HepG2 (cell line): Measurements from ENCODE around the gene LYRM4. TPM values are rescaled to one million over a fixed set of nuclear protein-coding genes. Genes with fewer than 3 reads are reported as not detected.

Experiments
- ARID3A ChIP-seq: IDR thresholded peaks from 2 replicates; pipeline ENCODE4 v1.6.1; 2012; ENCODE audit warnings: low read depth, low read length, improper control_type of control experiment
- BCL6 ChIP-seq: IDR thresholded peaks from 2 replicates; pipeline ENCODE4 v1.6.1; 2016; ENCODE audit warnings: missing genetic modification reagents, missing compliant biosample characterization
- BHLHE40 ChIP-seq: IDR thresholded peaks from 2 replicates; pipeline ENCODE4 v1.6.1; 2011; ENCODE audit warnings: low read length, improper control_type of control experiment
- CCAR2 ChIP-seq: fragments of 200-400 bp; formaldehyde crosslinking; optimal IDR thresholded peaks from 2 replicates; pipeline ENCODE3; 2018; ENCODE audit warnings: low read depth, mild to moderate bottlenecking, low read length, moderate library complexity
- CSRNP2 ChIP-seq: sonication (generic); formaldehyde crosslinking; conservative IDR thresholded peaks from 2 replicates; pipeline ENCODE4 v1.8.0; 2022; ENCODE audit warnings: low read depth, missing genetic modification reagents
- DNMT3B ChIP-seq: conservative IDR thresholded peaks from 2 replicates; pipeline ENCODE4 v1.6.1; 2016; ENCODE audit warnings: missing biosample characterization, control low read depth
- ELF4 ChIP-seq: sonication (generic); formaldehyde crosslinking; IDR thresholded peaks from 2 replicates; pipeline ENCODE4 v1.5.0; 2020; ENCODE audit warnings: missing genetic modification reagents, mild to moderate bottlenecking, moderate library complexity, borderline replicate concordance
- FOXJ3 ChIP-seq: sonication (generic); formaldehyde crosslinking; IDR thresholded peaks from 2 replicates; pipeline ENCODE4 v1.4.0; 2020; ENCODE audit warnings: missing genetic modification reagents, mild to moderate bottlenecking, borderline replicate concordance
- HHEX ChIP-seq: IDR thresholded peaks from 2 replicates; pipeline ENCODE4 v1.6.1; 2016; ENCODE audit warnings: control low read depth
- KDM5A ChIP-seq: fragments of 200-600 bp; sonication (generic); IDR thresholded peaks from 2 replicates; pipeline ENCODE4 v1.7.0; 2018; ENCODE audit warnings: antibody characterized with exemption, mild to moderate bottlenecking, low read length, borderline replicate concordance
- NFIC ChIP-seq: IDR thresholded peaks from 2 replicates; pipeline ENCODE4 v1.6.1; 2012; ENCODE audit warnings: mild to moderate bottlenecking, low read length, inconsistent platforms
- RARA ChIP-seq: IDR thresholded peaks from 2 replicates; pipeline ENCODE4 v1.6.1; 2016; ENCODE audit warnings: missing genetic modification reagents, missing compliant biosample characterization
- SIX4 ChIP-seq: sonication (generic); formaldehyde crosslinking; IDR thresholded peaks from 2 replicates; pipeline ENCODE4 v1.4.0; 2020; ENCODE audit warnings: missing genetic modification reagents
- SOX6 ChIP-seq, 2 experiments: fragments of 450-650 bp in 1 of 2; sonication (generic) in 1 of 2; formaldehyde crosslinking in 1 of 2; IDR thresholded peaks; 2 replicates each; pipeline versions ENCODE4 v1.4.0 to v1.6.1; 2017 to 2020; ENCODE audit warnings: antibody characterized with exemption in 1 of 2, mild to moderate bottlenecking in 1 of 2, missing genetic modification reagents in 1 of 2
- SPEN ChIP-seq: sonication (generic); formaldehyde crosslinking; IDR thresholded peaks from 2 replicates; pipeline ENCODE4 v1.5.1; 2020; ENCODE audit warnings: low read depth, mild to moderate bottlenecking, missing genetic modification reagents
- USF2 ChIP-seq, 2 experiments: sonication (generic) in 1 of 2; formaldehyde crosslinking in 1 of 2; IDR thresholded peaks; 2 replicates each; pipeline versions ENCODE4 v1.5.1 to v1.6.1; 2011 to 2020; ENCODE audit warnings: borderline replicate concordance in 1 of 2, low read depth in 1 of 2, low read length in 1 of 2, mild to moderate bottlenecking in 1 of 2, missing genetic modification reagents in 1 of 2, moderate library complexity in 1 of 2
- ZBTB10 ChIP-seq: sonication (generic); formaldehyde crosslinking; IDR thresholded peaks from 2 replicates; pipeline ENCODE4 v1.4.0; 2020; ENCODE audit warnings: missing genetic modification reagents, borderline replicate concordance
- ZBTB39 ChIP-seq: sonication (generic); formaldehyde crosslinking; IDR thresholded peaks from 2 replicates; pipeline ENCODE4 v1.5.0; 2020; ENCODE audit warnings: missing genetic modification reagents
- ZNF746 ChIP-seq: sonication (generic); formaldehyde crosslinking; IDR thresholded peaks from 2 replicates; pipeline ENCODE4 v1.8.0; 2022; ENCODE audit warnings: mild to moderate bottlenecking, missing genetic modification reagents
- ZSCAN9 ChIP-seq: IDR thresholded peaks from 2 replicates; pipeline ENCODE4 v1.6.1; 2016; ENCODE audit warnings: borderline replicate concordance
- polyA plus RNA-seq, 8 experiments: library from polyadenylated mRNA; depleted of rRNA in 3 of 8; stranded (reverse) in 7 of 8; unstranded in 1 of 8; fragments of >200 nt; fragmentation: Illumina TruSeq in 4 of 8; extraction: Trizol in 4 of 8; gene quantifications; 2 replicates each; pipeline versions ENCODE4 v1.2.1 to v1.2.3, GENCODE V29; 2011 to 2016; ENCODE audit warnings: low read depth in 4 of 8, missing spikeins in 1 of 8, mixed read lengths in 1 of 8; ENCODE audit not compliant: insufficient read depth in 1 of 8
- total RNA-seq, 5 experiments: library from RNA; depleted of rRNA; stranded (reverse); fragments of >200 nt; fragmentation: Illumina TruSeq; extraction: Trizol; gene quantifications; 2 replicates each; pipeline ENCODE4 v1.2.3, GENCODE V29; 2016; ENCODE audit warnings: low read depth in 1 of 5

LYRM4 gene
- total and polyA plus RNA-seq, 2 of the 13 experiments (the other 11 are each of a cell fraction or from before 2014, with no cell fraction given) = 64.6 to 67.5 TPM

DNA sequence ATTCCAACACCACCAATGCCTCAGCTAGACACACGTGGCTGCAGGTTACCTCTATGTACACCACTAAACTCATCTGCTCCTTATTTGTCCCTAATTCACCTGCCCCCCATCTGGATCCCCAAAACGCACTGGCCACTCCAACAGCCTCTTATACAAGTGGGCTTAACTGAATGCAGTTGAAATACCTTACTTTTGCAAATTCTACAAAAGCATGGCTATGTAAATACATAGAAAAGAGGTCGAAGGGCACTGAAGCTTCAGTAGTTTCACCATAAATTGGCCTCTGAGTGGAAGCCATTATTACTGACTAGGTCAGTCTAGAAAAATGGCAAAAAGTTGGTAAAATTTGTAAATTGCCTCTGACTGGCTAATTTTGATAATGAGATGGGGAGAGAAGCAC is 186.8 kb downstream of the LYRM4 start (continued):
- no peak for TF ChIP-seq CSRNP2 (CRISPR knock-in tag)
- TF ChIP-seq HHEX (CRISPR knock-in tag) = no peak
- no peak for TF ChIP-seq NFIC
- no peak for TF ChIP-seq ZBTB10
- no peak for TF ChIP-seq ZSCAN9 (CRISPR knock-in tag)
- TF ChIP-seq CCAR2 = no peak
- TF ChIP-seq SPEN (CRISPR knock-in tag) = no peak
- no peak for TF ChIP-seq SIX4 (CRISPR knock-in tag)
- TF ChIP-seq KDM5A = no peak
- TF ChIP-seq ZBTB39 = no peak
- peak; percentile 91 for TF ChIP-seq BCL6 (CRISPR knock-in tag)
- TF ChIP-seq BHLHE40 = no peak
- TF ChIP-seq ZNF746 (CRISPR knock-in tag) = no peak
- TF ChIP-seq USF2 (IDR thresholded peaks at IDR 0.05; ENCODE audit: low read depth, low read length) = no peak
- TF ChIP-seq USF2 (CRISPR knock-in tag; IDR thresholded peaks at IDR 0.05; ENCODE audit: borderline replicate concordance) = no peak
- TF ChIP-seq SOX6 (IDR thresholded peaks at IDR 0.05) = no peak
- no peak for TF ChIP-seq SOX6 (CRISPR knock-in tag; IDR thresholded peaks at IDR 0.05)
- TF ChIP-seq RARA (CRISPR knock-in tag) = 0 out of 2 replicates have a peak, but pooled peaks have one; percentile 35
- TF ChIP-seq DNMT3B (CRISPR knock-in tag) = no peak
- TF ChIP-seq ELF4 = no peak
- TF ChIP-seq ARID3A = no peak
- no peak for TF ChIP-seq FOXJ3
